ENCODE measurements around the gene SETDB1. TPM values are rescaled to one million over a fixed set of nuclear protein-coding genes. Genes with fewer than 3 reads are reported as not detected.
A peak's percentile ranks its signal among the peaks of the same experiment; 100 is the strongest.

SETDB1 gene
- total and polyA plus RNA-seq, 2 of the 13 experiments (the other 11 are each of a cell fraction or from before 2014, with no cell fraction given): 33.1 to 34.6 TPM

DNA sequence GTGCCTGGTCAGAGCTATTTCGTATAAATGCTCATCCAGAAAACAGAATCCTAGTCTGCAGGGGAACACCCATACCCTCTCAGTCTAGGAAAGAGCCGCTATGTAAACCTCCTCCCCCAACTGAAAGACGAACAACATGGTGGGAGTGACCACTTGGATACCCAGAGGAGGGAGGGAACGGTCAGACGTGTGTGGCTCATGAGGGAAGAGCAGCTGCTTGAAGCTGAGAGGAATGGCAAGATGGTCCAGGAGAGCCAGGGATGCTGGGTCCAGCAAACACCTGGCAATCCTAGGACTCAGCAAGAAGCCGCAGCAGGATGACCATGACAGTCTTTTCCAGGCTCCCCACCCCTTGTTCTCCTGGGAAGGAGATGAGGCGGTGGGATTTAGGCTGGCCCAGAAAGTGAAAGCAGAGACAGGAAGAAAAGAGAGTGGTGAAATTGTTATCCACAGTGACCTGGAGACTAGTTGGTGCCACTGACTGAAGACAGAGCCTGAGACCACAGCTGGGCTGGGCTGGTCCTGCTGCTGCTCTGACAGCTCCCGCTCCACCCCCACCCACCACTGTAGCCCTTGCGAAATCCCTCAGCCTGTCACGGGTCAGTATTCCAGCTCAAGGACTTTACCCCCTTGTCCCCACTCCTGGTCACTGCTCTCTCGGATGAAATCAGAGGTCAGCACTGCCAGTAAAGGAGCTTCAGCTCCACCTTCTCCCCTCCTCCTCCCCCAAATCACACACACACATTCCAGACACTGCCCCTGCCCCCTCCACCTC lies 44.8 kb downstream of the SETDB1 start (continued):
- peak; percentile 68; the same call in 1 of the 2 replicates for TF ChIP-seq MAF1 (CRISPR knock-in tag; IDR thresholded peaks at IDR 0.05; ENCODE audit: borderline replicate concordance)
- TF ChIP-seq BCL6 (CRISPR knock-in tag; IDR thresholded peaks at IDR 0.05): peak; percentile 70
- peak; percentile 89 for TF ChIP-seq KDM1A (CRISPR knock-in tag; IDR thresholded peaks at IDR 0.05)
- TF ChIP-seq SIN3A (IDR thresholded peaks at IDR 0.05; ENCODE audit: borderline replicate concordance, low read depth, low read length): peak; percentile 99
- TF ChIP-seq POLR2A (IDR thresholded peaks at IDR 0.05; ENCODE audit: insufficient read depth in 1 of 2, low read depth in 2 of 2, low read length in 2 of 2): peak in 1 of 2 experiments; percentile 58; a peak in 2 of 4 replicates
- TF ChIP-seq, protein P1, sequence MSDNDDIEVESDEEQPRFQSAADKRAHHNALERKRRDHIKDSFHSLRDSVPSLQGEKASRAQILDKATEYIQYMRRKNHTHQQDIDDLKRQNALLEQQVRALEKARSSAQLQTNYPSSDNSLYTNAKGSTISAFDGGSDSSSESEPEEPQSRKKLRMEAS (IDR thresholded peaks at IDR 0.05): peak; percentile 75; the same call in 1 of the 2 replicates
- TF ChIP-seq, protein P2, sequence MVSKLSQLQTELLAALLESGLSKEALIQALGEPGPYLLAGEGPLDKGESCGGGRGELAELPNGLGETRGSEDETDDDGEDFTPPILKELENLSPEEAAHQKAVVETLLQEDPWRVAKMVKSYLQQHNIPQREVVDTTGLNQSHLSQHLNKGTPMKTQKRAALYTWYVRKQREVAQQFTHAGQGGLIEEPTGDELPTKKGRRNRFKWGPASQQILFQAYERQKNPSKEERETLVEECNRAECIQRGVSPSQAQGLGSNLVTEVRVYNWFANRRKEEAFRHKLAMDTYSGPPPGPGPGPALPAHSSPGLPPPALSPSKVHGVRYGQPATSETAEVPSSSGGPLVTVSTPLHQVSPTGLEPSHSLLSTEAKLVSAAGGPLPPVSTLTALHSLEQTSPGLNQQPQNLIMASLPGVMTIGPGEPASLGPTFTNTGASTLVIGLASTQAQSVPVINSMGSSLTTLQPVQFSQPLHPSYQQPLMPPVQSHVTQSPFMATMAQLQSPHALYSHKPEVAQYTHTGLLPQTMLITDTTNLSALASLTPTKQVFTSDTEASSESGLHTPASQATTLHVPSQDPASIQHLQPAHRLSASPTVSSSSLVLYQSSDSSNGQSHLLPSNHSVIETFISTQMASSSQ (IDR thresholded peaks at IDR 0.05; ENCODE audit: low read depth): no peak; the same call in 1 of the 2 replicates
- TF ChIP-seq, protein P2 (CRISPR knock-in tag; IDR thresholded peaks at IDR 0.05; ENCODE audit: borderline replicate concordance): peak; percentile 86; the same call in 1 of the 2 replicates
- TF ChIP-seq SALL2 (CRISPR knock-in tag; IDR thresholded peaks at IDR 0.05): peak; percentile 91; the same call in 1 of the 2 replicates
- TF ChIP-seq, protein P3, sequence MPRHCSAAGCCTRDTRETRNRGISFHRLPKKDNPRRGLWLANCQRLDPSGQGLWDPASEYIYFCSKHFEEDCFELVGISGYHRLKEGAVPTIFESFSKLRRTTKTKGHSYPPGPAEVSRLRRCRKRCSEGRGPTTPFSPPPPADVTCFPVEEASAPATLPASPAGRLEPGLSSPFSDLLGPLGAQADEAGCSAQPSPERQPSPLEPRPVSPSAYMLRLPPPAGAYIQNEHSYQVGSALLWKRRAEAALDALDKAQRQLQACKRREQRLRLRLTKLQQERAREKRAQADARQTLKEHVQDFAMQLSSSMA (CRISPR knock-in tag; IDR thresholded peaks at IDR 0.05): no peak
- no peak for TF ChIP-seq BATF2 (CRISPR knock-in tag; IDR thresholded peaks at IDR 0.05)
- TF ChIP-seq HOMEZ (CRISPR knock-in tag; IDR thresholded peaks at IDR 0.05; ENCODE audit: low read depth): peak; percentile 45; the same call in 1 of the 2 replicates
- TF ChIP-seq ZNF33A (CRISPR knock-in tag; IDR thresholded peaks at IDR 0.05; ENCODE audit: borderline replicate concordance): no peak
- TF ChIP-seq ZNF510 (CRISPR knock-in tag; IDR thresholded peaks at IDR 0.05; ENCODE audit: low read depth): no peak
- TF ChIP-seq, protein P4, sequence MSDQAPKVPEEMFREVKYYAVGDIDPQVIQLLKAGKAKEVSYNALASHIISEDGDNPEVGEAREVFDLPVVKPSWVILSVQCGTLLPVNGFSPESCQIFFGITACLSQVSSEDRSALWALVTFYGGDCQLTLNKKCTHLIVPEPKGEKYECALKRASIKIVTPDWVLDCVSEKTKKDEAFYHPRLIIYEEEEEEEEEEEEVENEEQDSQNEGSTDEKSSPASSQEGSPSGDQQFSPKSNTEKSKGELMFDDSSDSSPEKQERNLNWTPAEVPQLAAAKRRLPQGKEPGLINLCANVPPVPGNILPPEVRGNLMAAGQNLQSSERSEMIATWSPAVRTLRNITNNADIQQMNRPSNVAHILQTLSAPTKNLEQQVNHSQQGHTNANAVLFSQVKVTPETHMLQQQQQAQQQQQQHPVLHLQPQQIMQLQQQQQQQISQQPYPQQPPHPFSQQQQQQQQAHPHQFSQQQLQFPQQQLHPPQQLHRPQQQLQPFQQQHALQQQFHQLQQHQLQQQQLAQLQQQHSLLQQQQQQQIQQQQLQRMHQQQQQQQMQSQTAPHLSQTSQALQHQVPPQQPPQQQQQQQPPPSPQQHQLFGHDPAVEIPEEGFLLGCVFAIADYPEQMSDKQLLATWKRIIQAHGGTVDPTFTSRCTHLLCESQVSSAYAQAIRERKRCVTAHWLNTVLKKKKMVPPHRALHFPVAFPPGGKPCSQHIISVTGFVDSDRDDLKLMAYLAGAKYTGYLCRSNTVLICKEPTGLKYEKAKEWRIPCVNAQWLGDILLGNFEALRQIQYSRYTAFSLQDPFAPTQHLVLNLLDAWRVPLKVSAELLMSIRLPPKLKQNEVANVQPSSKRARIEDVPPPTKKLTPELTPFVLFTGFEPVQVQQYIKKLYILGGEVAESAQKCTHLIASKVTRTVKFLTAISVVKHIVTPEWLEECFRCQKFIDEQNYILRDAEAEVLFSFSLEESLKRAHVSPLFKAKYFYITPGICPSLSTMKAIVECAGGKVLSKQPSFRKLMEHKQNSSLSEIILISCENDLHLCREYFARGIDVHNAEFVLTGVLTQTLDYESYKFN (CRISPR knock-in tag; conservative IDR thresholded peaks at IDR 0.05): peak; percentile 99
- TF ChIP-seq SMC3 (IDR thresholded peaks at IDR 0.05; ENCODE audit: low read length): no peak
- TF ChIP-seq ZFP90 (CRISPR knock-in tag; IDR thresholded peaks at IDR 0.05; ENCODE audit: borderline replicate concordance): peak; percentile 73; the same call in 1 of the 2 replicates
- TF ChIP-seq HMGA1 (CRISPR knock-in tag; conservative IDR thresholded peaks at IDR 0.05): no peak
